Pancreas (tissue), 10 donors: ENCODE data around the gene BABAM2. TPM values are rescaled to one million over a fixed set of nuclear protein-coding genes. Genes with fewer than 3 reads are reported as not detected.

Experiments
- ATAC-seq, 4 donors: fragments of 200-7000 bp; cut with Tn5 transposase; one replicate each; pipeline versions ENCODE4 v1.8.0 to v1.9.1; 2020; ENCODE audit warnings: mild to moderate bottlenecking in 4 of 4, moderate library complexity in 4 of 4
- DNase-seq, 6 donors: peaks; one replicate each; pipeline ENCODE4 v3.0.0-alpha.2; 2020
- FAIRE-seq: peaks from 2 replicates; lab custom pipeline; 2012; peaks lifted over from hg19 to GRCh38; lab: Jason Lieb, UNC
- H3K27ac ChIP-seq, 4 donors: fragments of 200-600 bp; sonication (generic); 1 replicate in 3 of 4; 2 replicates in 1 of 4; pipeline versions ENCODE4 v1.5.0 to v1.8.0; 2020
- H3K27me3 ChIP-seq, 4 donors: fragments of 200-600 bp; one replicate each; pipeline ENCODE4 v1.8.0; 2021
- H3K36me3 ChIP-seq, 3 donors: fragments of 200-600 bp; sonication (generic) in 1 of 3; one replicate each; pipeline versions ENCODE4 v1.5.0 to v1.8.0; 2020 to 2021
- H3K4me1 ChIP-seq, 3 donors: fragments of 200-600 bp; one replicate each; pipeline ENCODE4 v1.8.0; 2021
- H3K4me3 ChIP-seq, 4 donors: fragments of 200-600 bp; sonication (generic) in 2 of 4; one replicate each; pipeline versions ENCODE4 v1.5.0 to v1.8.0; 2020 to 2021
- H3K9me3 ChIP-seq, 4 donors: fragments of 200-600 bp; one replicate each; pipeline ENCODE4 v1.8.0; 2021
- WGBS, 2 donors: extraction: QIAGEN DNeasy Blood & Tissue Kit; methylation state at CpG; one replicate each; pipeline ENCODE4 v1.1.7; 2013; 5-methylcytosine and 5-hydroxymethylcytosine counted together
- intact Hi-C, 3 donors: fragments of 100-400 bp; cut with DNase I; formaldehyde crosslinking; loops; one replicate each; pipeline versions ENCODE4 v1.11.1 to v1.14.2; 2022
- polyA plus RNA-seq, 2 donors: library from polyadenylated mRNA; stranded (reverse); fragments of 200-250 nt; gene quantifications; one replicate each; pipeline ENCODE4 v1.2.3, GENCODE V29; 2013
- total RNA-seq, 6 donors: library from RNA; stranded (reverse); fragmentation: NEBNext Ultra II Directional in 4 of 6; extraction: Animal tissue kit (Norgen Biotek cat#: 25700) in 4 of 6; gene quantifications; one replicate each; pipeline versions ENCODE4 v1.2.1 to v1.2.4, GENCODE V29; 2021 to 2023
- TF ChIP-seq, protein P1 (sequence below), 4 donors: fragments of 200-600 bp; sonication (generic) in 3 of 4; IDR thresholded peaks; one replicate each; pipeline versions ENCODE4 v1.5.0 to v1.8.0; 2021; ENCODE audit warnings: antibody characterized with exemption in 4 of 4
- donor health status: healthy with polysubstance abuse.
- donor health status: DM: no; HTN: no; CAD: no; lungs with moderate emphysema.
- donor health status: DM: no; HTN: no; CAD: no.
- donor health status: control.
- donor health status: control.
- donor health status: Bipolar disorder and iron deficiency.
- donor health status: DM: yes; HTN: yes; CAD: no.
- donor health status: DM: no; HTN: no; CAD: no.
- donor health status: DM: no; HTN: no; CAD: no.
- donor health status: DM: yes; HTN: yes; CAD: no.

BABAM2 gene
- total and polyA plus RNA-seq, 8 donors: 9.4 to 21.3 (median 15.6) TPM

- DNase-seq (no peak), ATAC-seq (no peak), FAIRE-seq (no peak)
- peaks cover 0 to 7% (median 0%) of the 10 kb centered on the region in 3 donors for H3K4me1 ChIP-seq
- H3K27me3 ChIP-seq: no peaks in the 10 kb centered on the region
- TF ChIP-seq, protein P1, sequence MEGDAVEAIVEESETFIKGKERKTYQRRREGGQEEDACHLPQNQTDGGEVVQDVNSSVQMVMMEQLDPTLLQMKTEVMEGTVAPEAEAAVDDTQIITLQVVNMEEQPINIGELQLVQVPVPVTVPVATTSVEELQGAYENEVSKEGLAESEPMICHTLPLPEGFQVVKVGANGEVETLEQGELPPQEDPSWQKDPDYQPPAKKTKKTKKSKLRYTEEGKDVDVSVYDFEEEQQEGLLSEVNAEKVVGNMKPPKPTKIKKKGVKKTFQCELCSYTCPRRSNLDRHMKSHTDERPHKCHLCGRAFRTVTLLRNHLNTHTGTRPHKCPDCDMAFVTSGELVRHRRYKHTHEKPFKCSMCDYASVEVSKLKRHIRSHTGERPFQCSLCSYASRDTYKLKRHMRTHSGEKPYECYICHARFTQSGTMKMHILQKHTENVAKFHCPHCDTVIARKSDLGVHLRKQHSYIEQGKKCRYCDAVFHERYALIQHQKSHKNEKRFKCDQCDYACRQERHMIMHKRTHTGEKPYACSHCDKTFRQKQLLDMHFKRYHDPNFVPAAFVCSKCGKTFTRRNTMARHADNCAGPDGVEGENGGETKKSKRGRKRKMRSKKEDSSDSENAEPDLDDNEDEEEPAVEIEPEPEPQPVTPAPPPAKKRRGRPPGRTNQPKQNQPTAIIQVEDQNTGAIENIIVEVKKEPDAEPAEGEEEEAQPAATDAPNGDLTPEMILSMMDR (IDR thresholded peaks at IDR 0.05): no peak
- 93 to 94% methylated on average over 3 of the region's 3 CpGs for WGBS, 2 donors
- H3K27ac ChIP-seq: no peak overlapping the region
- H3K36me3 ChIP-seq: peaks cover 0 to 5% (median 0%) of the 10 kb centered on the region in 3 donors
- no peaks in the 10 kb centered on the region for H3K9me3 ChIP-seq
- H3K4me3 ChIP-seq: no peak overlapping the region
- intact Hi-C loops: no loop called here
Measured at GRCh38 chr2:27849558-27850205, 40.8 kb upstream of the BABAM2 start.

GRCh38 chr2:27852691-27853090 lies 37.8 kb upstream of the BABAM2 start:
- H3K4me1 ChIP-seq: peaks cover 0 to 7% (median 0%) of the 10 kb centered on the region in 3 donors
- H3K9me3 ChIP-seq: no peaks in the 10 kb centered on the region
- ATAC-seq: no peak
- no peak for DNase-seq
- H3K27ac ChIP-seq: no peak overlapping the region
- FAIRE-seq: no peak
- no peak overlapping the region for H3K4me3 ChIP-seq
- H3K36me3 ChIP-seq: no peaks in the 10 kb centered on the region
- TF ChIP-seq, protein P1 (IDR thresholded peaks at IDR 0.05): no peak
- H3K27me3 ChIP-seq: no peaks in the 10 kb centered on the region
- intact Hi-C loops: no loop called here
- WGBS, 2 donors: 96 to 97% methylated on average over 1 of the region's 1 CpG

GRCh38 chr2:27854229-27854862 lies 36.2 kb upstream of the BABAM2 start:
- ATAC-seq (peak; percentile 45 to 76 (median 61)), DNase-seq (peak in 2 of 6 donors; percentile 25 to 29), FAIRE-seq (no peak)
- TF ChIP-seq, protein P1 (IDR thresholded peaks at IDR 0.05): no peak
- Histone ChIP-seq H3K9me3 (no peaks in the 10 kb centered on the region), H3K36me3 (no peaks in the 10 kb centered on the region), H3K27me3 (no peaks in the 10 kb centered on the region), H3K4me3 (no peak overlapping the region), H3K27ac (no peak overlapping the region), H3K4me1 (peaks cover 0 to 7% (median 0%) of the 10 kb centered on the region in 3 donors)
- intact Hi-C loops: no loop called here
- 31 to 34% methylated on average over 3 of the region's 3 CpGs for WGBS, 2 donors

DNA sequence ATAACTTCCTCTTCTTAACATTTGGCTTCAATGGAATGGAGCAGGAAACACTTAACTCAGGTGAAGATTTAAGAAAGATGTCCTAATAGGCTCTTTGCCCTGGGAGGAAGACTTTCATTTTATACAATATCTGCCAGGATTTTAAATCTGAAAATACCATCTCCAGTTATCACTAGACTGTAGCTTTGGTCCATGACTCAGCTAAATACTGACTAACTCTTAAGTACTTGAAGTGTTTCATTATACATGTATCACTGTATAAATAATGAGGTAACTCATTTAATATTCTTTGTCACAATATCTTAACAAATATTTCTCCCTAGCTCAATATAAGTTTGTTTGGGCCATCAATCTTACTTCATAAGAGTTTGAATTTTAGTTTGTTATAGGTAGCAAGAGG lies 35.1 kb upstream of the BABAM2 start:
- no peaks in the 10 kb centered on the region for H3K36me3 ChIP-seq
- H3K4me3 ChIP-seq: no peak overlapping the region
- DNase-seq (no peak), FAIRE-seq (no peak), ATAC-seq (peak in 1 of 4 donors; percentile 60)
- H3K27ac ChIP-seq: no peak overlapping the region
- H3K4me1 ChIP-seq: peaks cover 0 to 7% (median 0%) of the 10 kb centered on the region in 3 donors
- intact Hi-C loops: no loop called here
- TF ChIP-seq, protein P1 (IDR thresholded peaks at IDR 0.05): no peak
- no peaks in the 10 kb centered on the region for H3K9me3 ChIP-seq
- no peaks in the 10 kb centered on the region for H3K27me3 ChIP-seq

DNA sequence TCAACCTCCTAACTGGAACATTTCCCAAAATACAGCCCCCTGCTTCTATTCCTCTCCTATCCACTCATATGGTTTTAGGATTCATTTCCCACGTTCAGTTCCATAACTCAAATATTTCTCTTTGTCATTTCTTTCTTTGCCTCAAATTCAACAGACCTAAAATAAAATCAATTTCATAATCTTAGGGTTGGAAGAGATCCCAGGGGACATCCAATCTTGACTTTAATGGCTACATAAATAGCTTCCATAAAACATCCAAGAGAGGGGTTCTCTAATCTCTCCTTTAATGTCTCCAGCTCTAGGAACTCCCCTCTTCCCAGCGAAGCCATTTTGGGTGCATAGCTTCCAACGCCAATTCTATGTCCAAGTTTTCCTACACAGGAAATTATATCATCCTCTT lies 34.1 kb upstream of the BABAM2 start:
- TF ChIP-seq, protein P1 (IDR thresholded peaks at IDR 0.05): no peak
- 78% methylated on average over 3 of the region's 3 CpGs for WGBS, 2 donors
- no peak overlapping the region for H3K4me3 ChIP-seq
- H3K27me3 ChIP-seq: no peaks in the 10 kb centered on the region
- DNase-seq: no peak
- no peaks in the 10 kb centered on the region for H3K36me3 ChIP-seq
- intact Hi-C loops: no loop called here
- no peak for FAIRE-seq
- no peak for ATAC-seq
- no peaks in the 10 kb centered on the region for H3K9me3 ChIP-seq
- peaks cover 0 to 7% (median 0%) of the 10 kb centered on the region in 3 donors for H3K4me1 ChIP-seq
- H3K27ac ChIP-seq: no peak overlapping the region
